ENCODE measurements around the gene RCOR3.
A peak's percentile ranks its signal among the peaks of the same experiment; 100 is the strongest.
"Not testable (repeated sequence)": the region's sequence is repeated elsewhere in the genome, so short reads cannot be mapped to it uniquely, and the experiment has no call there.

The RCOR3 gene

GRCh38 chr1:211258756-211259637 is at the start of gene RCOR3:
TSS of gene RCOR3 (plus strand) at chr1:211259366. CDS start at chr1:211259561, 195 bp downstream.
- peak; percentile 48 to 100 (median 92) for DNase-seq

- DNase-seq: peak in 7 of 56 donors; percentile 0 to 10 (median 1)
These were observed 49.1 kb upstream of the RCOR3 start for GRCh38 chr1:211210052-211210451.

GRCh38 chr1:211210965-211211364 is 48.2 kb upstream of the RCOR3 start:
- no peak for DNase-seq

- no peak for DNase-seq
These were observed 45.5 kb upstream of the RCOR3 start for GRCh38 chr1:211213702-211214101.

- no peak for DNase-seq
These were observed 43.6 kb upstream of the RCOR3 start for GRCh38 chr1:211215577-211215976.

- DNase-seq: no peak
These were observed 41.8 kb upstream of the RCOR3 start for GRCh38 chr1:211217392-211217791.

GRCh38 chr1:211222469-211223234 is 36.5 kb upstream of the RCOR3 start:
- DNase-seq: not testable (repeated sequence)

- DNase-seq: not testable (repeated sequence)
These were observed 30.4 kb upstream of the RCOR3 start for GRCh38 chr1:211228573-211229364.

GRCh38 chr1:211229365-211229759 is 29.8 kb upstream of the RCOR3 start:
- DNase-seq: no peak

- DNase-seq: no peak
These were observed 27.3 kb upstream of the RCOR3 start for GRCh38 chr1:211231873-211232272.

GRCh38 chr1:211236633-211237320 is 22.4 kb upstream of the RCOR3 start:
- no peak for DNase-seq

GRCh38 chr1:211237579-211237978 is 21.6 kb upstream of the RCOR3 start:
- no peak for DNase-seq

- not testable (repeated sequence) for DNase-seq
These were observed 18.6 kb upstream of the RCOR3 start for GRCh38 chr1:211240567-211240966.

- DNase-seq: no peak
These were observed 18.1 kb upstream of the RCOR3 start for GRCh38 chr1:211241071-211241470.

- DNase-seq: not testable (repeated sequence)
These were observed 15.5 kb upstream of the RCOR3 start for GRCh38 chr1:211243639-211244038.

GRCh38 chr1:211246583-211246982 is 12.6 kb upstream of the RCOR3 start:
- not testable (repeated sequence) for DNase-seq

- DNase-seq: no peak
These were observed 11.2 kb upstream of the RCOR3 start for GRCh38 chr1:211247921-211248320.

GRCh38 chr1:211249611-211250010 is 9.6 kb upstream of the RCOR3 start:
- not testable (repeated sequence) for DNase-seq

- no peak for DNase-seq
These were observed 1.3 kb upstream of the RCOR3 start for GRCh38 chr1:211257826-211258225.

- peak in 53 of 56 donors; percentile 12 to 82 (median 53) for DNase-seq
These were observed 833 bp upstream of the RCOR3 start for GRCh38 chr1:211258310-211258755.

All from nucleus accumbens (tissue), 56 donors.